H1 (cell line): ENCODE results near the gene UBP1. TPM values are rescaled to one million over a fixed set of nuclear protein-coding genes. Genes with fewer than 3 reads are reported as not detected.

Experiments
- CREB1 ChIP-seq: IDR thresholded peaks from 2 replicates; pipeline ENCODE4 v1.6.1; 2012; ENCODE audit warnings: inconsistent platforms
- POU5F1 ChIP-seq: IDR thresholded peaks from 2 replicates; pipeline ENCODE4 v1.6.1; 2011; ENCODE audit warnings: low read depth, mild to moderate bottlenecking, low read length, moderate library complexity
- RNF2 ChIP-seq: fragments of 200-900, 300-1000 bp; sonication (generic); IDR thresholded peaks from 2 replicates; pipeline ENCODE4 v1.7.1; 2016; ENCODE audit warnings: borderline replicate concordance, low read depth, mild to moderate bottlenecking, antibody characterized with exemption, low read length; ENCODE audit not compliant: poor library complexity, severe bottlenecking; ENCODE audit errors: missing control alignments
- SIRT6 ChIP-seq: IDR thresholded peaks from one replicate; pipeline ENCODE4 v1.7.1; 2012; ENCODE audit warnings: low read length, inconsistent platforms
- SP2 ChIP-seq: IDR thresholded peaks from 2 replicates; pipeline ENCODE4 v1.6.1; 2012; ENCODE audit warnings: mild to moderate bottlenecking, low read length, inconsistent platforms
- polyA plus RNA-seq, 7 experiments: library from polyadenylated mRNA; depleted of rRNA in 3 of 7; stranded (reverse) in 5 of 7; unstranded in 2 of 7; fragments of >200 nt in 5 of 7; fragments of 200-250 nt in 2 of 7; gene quantifications; 1 replicate in 5 of 7; 2 replicates in 1 of 7; 4 replicates in 1 of 7; pipeline versions ENCODE4 v1.2.1 to v1.2.3, GENCODE V29; 2011 to 2013; ENCODE audit warnings: missing spikeins in 2 of 7, mixed read lengths in 2 of 7
- total RNA-seq: library from RNA; stranded (reverse); fragmentation: NEBNext Ultra II Directional; extraction: Animal tissue kit (Norgen Biotek cat#: 25700); gene quantifications from 2 replicates; pipeline ENCODE4 v1.2.1, GENCODE V29; 2021
- TF ChIP-seq, protein P1 (sequence below), 3 experiments: IDR thresholded peaks; 1 replicate in 2 of 3; 2 replicates in 1 of 3; pipeline versions ENCODE4 v1.5.1 to v1.6.1; 2011; ENCODE audit warnings: low read length in 3 of 3, mild to moderate bottlenecking in 3 of 3, inconsistent platforms in 2 of 3, low read depth in 1 of 3, moderate library complexity in 1 of 3; ENCODE audit not compliant: insufficient read depth in 1 of 3; ENCODE audit errors: control extremely low read depth in 1 of 3

Gene UBP1
- total and polyA plus RNA-seq, 2 of the 8 experiments (the other 6 are each of a cell fraction or from before 2014, with no cell fraction given), result 47.3 to 71.9 TPM

DNA sequence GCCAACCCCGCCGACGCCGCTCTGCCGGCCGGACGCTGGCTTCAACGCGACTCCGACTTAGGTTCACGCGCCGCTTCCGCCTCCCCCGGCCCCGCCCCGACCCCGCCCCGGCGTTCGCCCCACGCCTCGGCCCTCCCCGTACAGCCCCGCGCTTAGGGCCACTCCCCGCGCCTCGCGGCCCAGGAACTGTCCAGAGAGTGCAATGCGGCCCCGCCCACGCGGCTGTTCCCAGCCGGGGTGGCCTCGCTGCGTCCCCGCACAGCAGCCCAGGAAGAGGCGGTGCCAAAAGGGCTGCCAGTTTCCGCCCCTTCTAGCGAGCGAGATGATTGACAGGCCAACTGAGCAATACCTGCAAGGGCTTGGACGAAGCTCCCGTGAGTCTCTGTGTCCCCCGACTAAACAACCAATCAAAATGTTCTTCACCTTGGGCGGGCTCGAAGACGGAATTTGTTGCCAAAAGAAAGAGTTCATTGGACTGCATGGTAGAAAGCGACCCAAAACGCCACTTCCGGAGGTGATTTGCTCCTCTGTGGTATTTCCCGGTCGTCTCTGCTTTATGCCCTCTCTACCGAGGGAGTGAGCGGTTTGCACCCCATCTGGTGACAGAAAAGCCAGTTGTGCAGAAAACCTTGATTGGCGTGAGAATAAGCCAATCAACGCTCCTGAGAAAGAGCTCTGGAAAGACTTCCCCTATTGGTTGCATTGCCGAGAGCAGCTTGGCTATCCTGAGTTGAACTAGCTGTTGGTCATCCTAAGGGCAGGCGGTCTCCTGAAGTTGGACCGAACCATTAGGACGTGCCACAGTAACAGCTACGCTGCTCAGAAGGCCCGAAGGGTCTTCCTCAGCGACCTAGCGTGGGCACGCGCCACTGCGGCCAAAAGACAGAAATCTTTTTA lies at the start of gene UBP1 (continued):
- TF ChIP-seq RNF2 (no peak), SIRT6 (no peak), CREB1 (peak; percentile 72), SP2 (peak; percentile 81), POU5F1 (no peak)
- TF ChIP-seq, protein P1, sequence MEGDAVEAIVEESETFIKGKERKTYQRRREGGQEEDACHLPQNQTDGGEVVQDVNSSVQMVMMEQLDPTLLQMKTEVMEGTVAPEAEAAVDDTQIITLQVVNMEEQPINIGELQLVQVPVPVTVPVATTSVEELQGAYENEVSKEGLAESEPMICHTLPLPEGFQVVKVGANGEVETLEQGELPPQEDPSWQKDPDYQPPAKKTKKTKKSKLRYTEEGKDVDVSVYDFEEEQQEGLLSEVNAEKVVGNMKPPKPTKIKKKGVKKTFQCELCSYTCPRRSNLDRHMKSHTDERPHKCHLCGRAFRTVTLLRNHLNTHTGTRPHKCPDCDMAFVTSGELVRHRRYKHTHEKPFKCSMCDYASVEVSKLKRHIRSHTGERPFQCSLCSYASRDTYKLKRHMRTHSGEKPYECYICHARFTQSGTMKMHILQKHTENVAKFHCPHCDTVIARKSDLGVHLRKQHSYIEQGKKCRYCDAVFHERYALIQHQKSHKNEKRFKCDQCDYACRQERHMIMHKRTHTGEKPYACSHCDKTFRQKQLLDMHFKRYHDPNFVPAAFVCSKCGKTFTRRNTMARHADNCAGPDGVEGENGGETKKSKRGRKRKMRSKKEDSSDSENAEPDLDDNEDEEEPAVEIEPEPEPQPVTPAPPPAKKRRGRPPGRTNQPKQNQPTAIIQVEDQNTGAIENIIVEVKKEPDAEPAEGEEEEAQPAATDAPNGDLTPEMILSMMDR (IDR thresholded peaks at IDR 0.05; ENCODE audit: control extremely low read depth in 1 of 3, insufficient read depth in 1 of 3, low read depth in 1 of 3, low read length in 3 of 3), result peak in 1 of 3 experiments; percentile 9; a peak in 1 of 4 replicates
- TF ChIP-seq, all 59 proteins: peak for 25
